T-helper 17 cell (primary cell): Measurements from ENCODE around the gene ING3. TPM values are rescaled to one million over a fixed set of nuclear protein-coding genes. Genes with fewer than 3 reads are reported as not detected.

Experiments
- ATAC-seq: fragments of 150-1000 bp; cut with Tn5 transposase; 2 replicates; pipeline ENCODE4 v1.10.0; 2021; ENCODE audit warnings: mild to moderate bottlenecking, moderate library complexity
- DNase-seq, 3 donors: peaks; one replicate each; pipeline versions ENCODE4 v3.0.0 to v3.0.0-alpha.2; 2020 to 2021
- H3K9me3 ChIP-seq: one replicate; pipeline ENCODE4 v1.7.0; 2013; ENCODE audit warnings: low read length, mild to moderate bottlenecking; ENCODE audit not compliant: control insufficient read depth, poor library complexity, severe bottlenecking
- H3K27ac Mint-ChIP-seq: one replicate; pipeline ENCODE4 v1.8.0; 2022; ENCODE audit warnings: mild to moderate bottlenecking, moderate library complexity, mixed read lengths
- H3K27me3 Mint-ChIP-seq: one replicate; pipeline ENCODE4 v1.8.0; 2022; ENCODE audit warnings: mixed read lengths
- H3K36me3 Mint-ChIP-seq: one replicate; pipeline ENCODE4 v1.8.0; 2022; ENCODE audit warnings: low read depth, mixed read lengths
- H3K4me1 Mint-ChIP-seq: one replicate; pipeline ENCODE4 v1.8.0; 2022; ENCODE audit warnings: mild to moderate bottlenecking, mixed read lengths
- H3K4me3 Mint-ChIP-seq: one replicate; pipeline ENCODE4 v1.8.0; 2022; ENCODE audit warnings: mild to moderate bottlenecking, moderate library complexity, mixed read lengths
- total RNA-seq, 4 donors: library from RNA in 2 of 4; stranded (reverse) in 2 of 4; gene quantifications; one replicate each; pipeline ENCODE4 v1.2.3 and lab custom pipeline; 2022 to 2026

ING3 gene
- total RNA-seq, 2 donors from 2014 or later = 32.8 to 41.2 TPM

DNA sequence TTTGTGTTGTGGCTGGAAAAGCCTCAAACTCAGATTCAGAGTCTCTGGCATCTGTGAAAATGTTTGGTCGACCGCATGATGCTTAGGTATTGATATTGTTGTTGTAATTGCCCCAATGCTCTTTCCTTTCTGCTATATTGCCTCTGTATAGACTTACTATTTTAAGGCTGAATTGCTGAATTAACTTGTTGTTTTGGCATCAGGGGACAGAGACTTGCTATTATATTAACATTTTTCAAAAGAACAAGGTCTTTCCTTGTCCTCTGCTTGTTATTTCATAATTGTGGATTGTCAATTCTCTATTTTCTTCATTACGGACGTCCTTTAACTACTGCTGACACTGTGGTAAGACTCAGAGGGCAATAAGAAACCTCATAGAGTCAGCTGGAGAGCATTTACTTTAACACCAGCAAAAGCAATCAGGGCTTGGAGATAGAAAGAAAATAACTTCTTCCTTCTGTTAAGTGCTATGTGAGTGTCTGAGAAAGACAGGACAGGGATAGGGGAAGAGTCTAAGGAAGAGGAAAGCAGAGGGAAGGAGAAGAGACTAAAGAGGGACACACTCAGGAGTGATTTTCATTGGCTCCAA, 55.5 kb downstream of the ING3 start:
- Mint-ChIP-seq H3K4me1 (no peaks in the 10 kb centered on the region), H3K27ac (no peak overlapping the region), H3K27me3 (peaks cover 63% of the 10 kb centered on the region), H3K4me3 (no peak overlapping the region), H3K36me3 (peaks cover 7% of the 10 kb centered on the region)
- no peak for DNase-seq
- no peaks in the 10 kb centered on the region for H3K9me3 ChIP-seq
- ATAC-seq = no peak

DNA sequence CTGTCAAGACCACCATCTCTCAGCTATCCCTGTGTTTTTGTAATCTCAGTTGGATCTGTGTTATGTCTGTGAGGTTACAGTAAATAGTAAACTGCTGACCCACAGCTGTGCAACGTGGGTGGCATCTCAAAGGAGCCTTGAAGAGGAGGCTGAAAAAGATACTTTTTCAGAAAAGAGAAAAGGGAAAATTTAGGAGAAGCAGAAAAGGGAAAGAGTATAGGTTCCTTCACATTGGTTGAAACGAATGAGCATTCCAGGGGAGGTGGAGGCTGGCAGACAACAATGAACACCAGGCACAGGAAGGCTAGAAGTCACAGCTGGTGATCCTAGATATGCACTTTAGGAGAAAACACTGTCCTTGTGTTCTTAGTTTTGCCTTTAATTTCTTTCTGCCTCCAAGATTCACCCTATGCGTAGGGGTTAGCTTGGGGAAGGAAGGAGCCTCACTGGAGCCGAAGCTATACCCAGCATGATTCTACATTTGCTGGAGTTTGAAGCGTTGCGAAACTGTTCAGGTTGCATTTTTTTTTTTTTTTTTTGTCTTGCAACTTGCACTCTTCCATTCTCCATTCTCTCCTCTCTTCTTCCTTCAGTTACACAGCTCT, 56.2 kb downstream of the ING3 start:
- Mint-ChIP-seq H3K4me1 (no peaks in the 10 kb centered on the region), H3K4me3 (no peak overlapping the region), H3K27ac (no peak overlapping the region), H3K36me3 (peaks cover 7% of the 10 kb centered on the region), H3K27me3 (peaks cover 57% of the 10 kb centered on the region)
- DNase-seq (no peak), ATAC-seq (no peak)
- H3K9me3 ChIP-seq = no peaks in the 10 kb centered on the region

DNA sequence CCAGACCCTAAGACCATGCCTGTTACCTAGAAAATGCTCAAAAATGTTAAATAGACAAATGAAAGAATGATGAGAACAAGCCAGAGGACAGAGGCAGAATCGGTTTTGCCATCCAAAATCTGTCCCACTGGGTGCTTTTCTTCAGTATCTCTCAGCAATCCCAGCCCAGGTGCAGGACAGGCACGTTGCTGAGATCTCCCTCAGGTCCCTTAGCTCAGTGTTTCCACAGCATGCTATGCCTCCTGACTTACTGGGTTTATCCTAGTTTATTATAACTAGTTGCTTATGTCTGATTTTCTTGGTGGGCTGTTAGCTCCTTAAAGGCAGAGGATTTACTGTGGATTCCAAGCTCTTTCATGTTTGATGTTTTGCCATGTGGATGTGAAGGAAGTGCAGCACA, 58.2 kb downstream of the ING3 start:
- ATAC-seq = no peak
- Mint-ChIP-seq H3K4me3 (no peak overlapping the region), H3K36me3 (peaks cover 7% of the 10 kb centered on the region), H3K4me1 (no peaks in the 10 kb centered on the region), H3K27me3 (peaks cover 57% of the 10 kb centered on the region), H3K27ac (no peak overlapping the region)
- no peak for DNase-seq
- no peaks in the 10 kb centered on the region for H3K9me3 ChIP-seq

DNA sequence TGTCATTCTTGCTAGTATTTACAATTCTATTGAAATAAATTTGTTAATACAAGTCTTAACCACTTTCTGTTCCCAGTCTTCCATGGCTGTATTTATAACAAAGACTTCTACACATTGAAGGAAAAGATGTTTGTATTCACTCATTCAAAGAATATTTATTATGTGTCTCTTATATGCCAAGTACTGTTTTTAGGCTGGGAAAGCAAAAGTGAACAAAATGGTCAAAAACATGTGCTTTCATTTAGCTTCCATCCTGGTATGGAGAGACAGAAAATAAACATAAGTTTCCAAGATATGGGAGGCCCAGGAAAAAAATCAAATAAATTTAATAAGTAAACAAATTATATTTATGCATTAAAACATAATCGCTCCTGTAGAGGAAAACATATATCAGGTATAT, 60.8 kb downstream of the ING3 start:
- no peaks in the 10 kb centered on the region for H3K9me3 ChIP-seq
- no peak overlapping the region for H3K4me3 Mint-ChIP-seq
- H3K36me3 Mint-ChIP-seq = peaks cover 3% of the 10 kb centered on the region
- peaks cover 44% of the 10 kb centered on the region for H3K27me3 Mint-ChIP-seq
- ATAC-seq = no peak
- H3K4me1 Mint-ChIP-seq = peaks cover 6% of the 10 kb centered on the region
- no peak for DNase-seq
- no peak overlapping the region for H3K27ac Mint-ChIP-seq

DNA sequence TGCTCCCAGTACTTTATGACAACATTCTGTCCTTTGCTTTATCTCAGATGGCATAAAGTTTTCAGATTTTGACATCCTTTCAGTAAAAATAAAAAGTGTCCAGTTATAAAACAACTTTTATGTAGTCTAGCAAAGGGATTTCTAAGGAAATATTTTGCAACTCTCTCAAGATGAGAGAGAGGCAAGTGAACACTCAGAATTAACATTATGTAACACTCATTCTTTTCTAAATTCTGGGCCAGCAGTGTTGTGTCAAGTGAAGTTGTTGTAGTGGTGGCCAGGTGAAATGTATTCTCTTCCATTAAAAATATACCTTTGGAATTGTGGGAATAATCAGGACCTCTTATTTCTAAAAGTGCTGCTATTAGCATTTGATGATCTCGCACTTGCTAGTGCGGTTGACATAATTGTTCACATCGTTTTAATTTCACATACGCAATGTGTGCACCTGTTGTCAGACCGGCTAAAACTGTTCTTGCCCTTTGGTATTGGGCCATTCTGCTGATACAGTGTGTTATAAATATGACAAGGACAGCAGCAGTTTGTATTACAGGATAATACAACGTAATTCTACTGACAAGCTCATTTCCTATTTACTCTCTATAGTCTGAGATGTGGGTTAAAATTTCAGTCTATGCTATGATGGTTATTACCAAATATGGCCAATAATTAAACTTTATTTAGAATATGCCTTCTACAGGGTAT, 61.7 kb downstream of the ING3 start:
- no peaks in the 10 kb centered on the region for H3K9me3 ChIP-seq
- Mint-ChIP-seq H3K27me3 (peaks cover 43% of the 10 kb centered on the region), H3K36me3 (peaks cover 3% of the 10 kb centered on the region), H3K27ac (no peak overlapping the region), H3K4me1 (peaks cover 6% of the 10 kb centered on the region), H3K4me3 (no peak overlapping the region)
- no peak for DNase-seq
- ATAC-seq = no peak

DNA sequence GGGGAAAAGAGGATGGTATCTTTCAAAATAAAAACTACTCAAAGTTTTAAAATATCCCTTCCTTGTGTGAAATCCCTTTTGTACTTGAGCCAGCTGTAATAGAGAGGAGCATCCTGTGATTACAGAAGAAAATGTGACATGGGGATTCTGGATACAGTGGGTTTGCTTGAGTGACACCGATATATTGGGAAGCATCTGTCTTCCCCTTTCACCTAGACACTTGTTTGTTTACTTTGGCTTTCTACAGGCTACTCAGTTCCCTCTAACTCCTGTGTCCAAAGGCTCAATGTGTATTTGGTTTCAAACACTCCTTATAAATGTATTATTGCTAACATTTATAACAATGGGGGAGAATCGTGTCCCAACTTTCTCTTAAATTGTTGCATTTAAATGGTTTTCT, 62.3 kb downstream of the ING3 start:
- H3K9me3 ChIP-seq = no peaks in the 10 kb centered on the region
- Mint-ChIP-seq H3K4me3 (no peak overlapping the region), H3K36me3 (no peaks in the 10 kb centered on the region), H3K27ac (no peak overlapping the region), H3K27me3 (peaks cover 37% of the 10 kb centered on the region), H3K4me1 (peaks cover 6% of the 10 kb centered on the region)
- ATAC-seq = no peak
- no peak for DNase-seq

DNA sequence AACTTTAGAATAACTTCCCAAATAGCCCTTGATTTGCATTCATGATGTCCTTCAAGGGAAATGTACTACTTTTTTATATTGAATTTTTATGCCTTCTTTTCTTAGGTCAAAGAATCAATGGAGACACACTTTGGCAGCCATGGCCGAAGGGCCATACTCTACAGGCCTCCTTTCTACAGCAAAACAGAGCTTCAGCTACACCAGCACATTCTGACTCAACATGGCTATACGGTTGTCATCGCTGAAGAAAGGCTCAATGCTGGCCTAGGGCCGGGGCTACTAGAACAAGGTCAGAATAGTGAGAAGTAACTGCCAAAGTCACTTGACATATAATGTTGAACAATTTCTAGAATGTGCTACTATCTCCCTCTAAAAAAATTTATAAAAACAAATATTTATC, 65.0 kb downstream of the ING3 start:
- no peaks in the 10 kb centered on the region for H3K36me3 Mint-ChIP-seq
- H3K4me1 Mint-ChIP-seq = peaks cover 6% of the 10 kb centered on the region
- H3K27me3 Mint-ChIP-seq = peaks cover 24% of the 10 kb centered on the region
- DNase-seq = no peak
- no peaks in the 10 kb centered on the region for H3K9me3 ChIP-seq
- no peak for ATAC-seq
- H3K4me3 Mint-ChIP-seq = no peak overlapping the region
- no peak overlapping the region for H3K27ac Mint-ChIP-seq

DNA sequence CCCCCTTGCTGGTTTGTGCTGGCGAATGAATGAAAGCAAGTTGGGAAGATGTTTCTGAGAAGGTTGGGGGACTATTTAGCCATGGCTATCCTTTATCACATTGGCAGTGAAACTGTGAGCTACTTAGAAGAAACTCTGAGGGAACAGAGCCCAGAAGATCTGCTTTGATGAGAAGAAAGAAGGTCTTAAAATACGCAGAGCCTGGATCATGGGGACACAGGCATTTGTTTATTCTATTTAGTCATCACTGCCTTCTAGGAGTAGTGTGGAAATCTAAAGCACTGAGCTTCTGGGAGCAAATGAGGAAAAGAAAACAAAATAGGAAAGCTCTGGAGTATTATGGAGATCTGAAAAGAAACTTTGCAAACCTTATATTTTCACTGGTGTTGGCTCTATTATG, 66.4 kb downstream of the ING3 start:
- H3K4me1 Mint-ChIP-seq = peaks cover 6% of the 10 kb centered on the region
- no peak for DNase-seq
- H3K27me3 Mint-ChIP-seq = peaks cover 24% of the 10 kb centered on the region
- ATAC-seq = no peak
- H3K9me3 ChIP-seq = no peaks in the 10 kb centered on the region
- H3K36me3 Mint-ChIP-seq = no peaks in the 10 kb centered on the region
- no peak overlapping the region for H3K4me3 Mint-ChIP-seq
- H3K27ac Mint-ChIP-seq = no peak overlapping the region

DNA sequence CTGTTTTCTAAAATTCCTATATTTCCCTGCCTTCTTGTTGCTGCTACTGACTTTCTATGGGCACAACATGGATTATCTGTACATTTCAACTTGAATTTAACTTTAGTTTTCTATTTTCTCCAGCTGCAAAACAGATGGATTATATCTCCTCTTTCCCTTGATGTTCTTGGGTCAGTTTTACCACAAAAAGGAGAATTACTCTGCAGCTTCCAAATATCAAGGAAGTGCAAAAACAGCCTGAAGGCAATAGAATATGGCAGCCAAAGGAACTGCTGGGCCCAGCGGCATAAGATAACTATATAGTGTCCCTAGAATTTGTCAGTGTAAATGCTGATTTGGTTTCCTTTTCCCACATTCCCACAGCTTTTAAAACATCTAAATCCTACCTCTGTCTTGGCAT, 67.0 kb downstream of the ING3 start:
- ATAC-seq = no peak
- Mint-ChIP-seq H3K27ac (no peak overlapping the region), H3K4me3 (no peak overlapping the region), H3K36me3 (no peaks in the 10 kb centered on the region), H3K4me1 (peaks cover 6% of the 10 kb centered on the region), H3K27me3 (peaks cover 22% of the 10 kb centered on the region)
- no peak for DNase-seq
- no peaks in the 10 kb centered on the region for H3K9me3 ChIP-seq

DNA sequence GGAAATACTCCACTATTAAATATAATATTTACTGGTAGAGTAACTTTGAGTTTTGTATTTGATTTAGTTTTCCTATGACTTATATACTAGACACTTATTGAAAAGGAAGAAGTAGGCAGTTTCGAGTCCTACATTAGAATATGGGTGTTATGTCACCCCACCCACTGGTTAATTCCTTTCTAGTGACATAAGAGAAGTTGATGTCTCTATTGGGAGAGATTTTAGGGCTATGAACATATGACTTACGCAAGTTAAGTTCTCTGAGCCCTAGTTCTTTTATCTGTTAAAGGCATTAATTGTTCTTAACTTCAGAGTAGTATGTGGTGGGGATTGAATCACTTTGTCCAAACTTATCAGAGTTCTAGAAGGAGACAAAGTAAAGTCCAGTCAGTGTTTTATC, 68.4 kb downstream of the ING3 start:
- ATAC-seq = no peak
- Mint-ChIP-seq H3K4me3 (no peak overlapping the region), H3K27ac (no peak overlapping the region), H3K36me3 (no peaks in the 10 kb centered on the region), H3K4me1 (peaks cover 6% of the 10 kb centered on the region), H3K27me3 (peaks cover 29% of the 10 kb centered on the region)
- no peaks in the 10 kb centered on the region for H3K9me3 ChIP-seq
- no peak for DNase-seq

DNA sequence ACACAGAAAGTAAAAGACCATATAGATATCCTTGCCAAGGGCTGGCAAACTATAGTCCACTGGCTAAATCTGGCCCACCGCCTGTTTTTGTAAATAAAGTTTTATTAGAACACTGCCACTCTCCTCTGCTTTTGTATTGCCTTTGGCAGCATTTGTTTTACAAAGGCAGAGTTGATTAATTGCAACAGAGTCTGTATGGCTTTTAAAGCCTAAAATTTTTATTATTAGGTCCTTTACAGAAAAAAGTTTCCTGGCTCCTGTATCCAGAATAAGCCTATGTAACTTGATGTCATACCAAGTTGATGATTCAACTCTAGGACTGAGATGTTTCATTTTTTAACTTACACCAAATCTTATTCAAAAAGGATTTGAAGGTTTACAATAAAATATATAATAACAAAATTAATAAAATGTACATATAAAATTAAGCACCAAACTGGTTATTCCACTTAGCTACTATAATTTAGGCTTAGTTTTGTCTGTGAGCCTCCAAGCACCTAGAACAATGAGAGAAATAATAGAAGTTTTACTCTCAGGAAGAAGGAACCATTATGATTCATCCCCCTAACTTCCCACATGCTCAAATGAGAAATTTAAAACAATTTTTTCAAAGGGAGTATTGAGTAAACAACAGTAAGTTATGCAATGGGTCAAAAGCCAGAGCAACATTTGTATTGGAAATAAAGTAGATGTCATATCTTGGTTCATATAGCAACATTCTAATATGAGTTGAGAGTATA, 69.8 kb downstream of the ING3 start:
- no peak for ATAC-seq

DNA sequence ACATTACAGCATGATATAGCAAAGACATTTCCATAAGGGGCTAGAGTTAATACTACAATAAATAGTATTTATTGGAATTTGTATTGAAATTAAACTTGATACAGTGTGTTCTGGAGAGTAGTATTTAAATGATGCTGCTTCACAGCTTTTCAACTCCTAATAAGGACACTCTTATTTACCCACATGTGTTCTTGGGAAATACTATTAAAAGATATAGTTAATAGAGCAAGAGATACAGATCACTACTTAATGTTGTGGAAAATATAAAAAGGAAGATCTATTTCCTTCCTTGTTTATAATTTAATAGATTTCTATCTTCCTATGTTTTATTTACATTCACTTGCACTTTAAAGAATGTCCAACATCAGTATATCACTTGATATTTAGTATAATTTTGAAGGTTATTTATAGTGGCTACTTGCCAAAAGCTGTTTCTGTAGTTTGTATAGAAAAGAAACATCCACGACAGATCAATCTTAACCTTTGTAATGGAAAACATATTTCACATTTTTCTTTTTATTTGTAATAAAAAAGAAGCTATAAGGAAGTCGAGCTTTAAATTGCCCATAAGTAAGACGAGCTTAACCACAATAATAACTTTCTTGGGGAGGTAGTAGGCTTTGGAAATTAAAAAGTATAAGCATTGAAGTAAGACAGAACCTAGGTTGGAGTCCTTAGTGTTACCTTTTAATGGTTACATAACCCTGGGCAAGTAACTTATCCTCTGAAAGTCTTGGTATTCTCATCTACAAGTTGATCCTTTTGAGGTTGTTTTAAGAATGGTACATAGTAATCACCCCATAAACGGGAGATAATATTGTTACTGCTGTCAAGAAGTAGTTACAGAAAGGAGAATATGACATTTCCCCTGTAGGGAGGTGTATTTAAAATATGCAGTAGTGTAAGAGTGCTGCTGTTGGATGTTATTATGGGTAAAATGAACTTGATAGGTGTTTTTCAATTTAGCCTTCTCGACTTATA, 70.7 kb downstream of the ING3 start:
- no peaks in the 10 kb centered on the region for H3K4me1 Mint-ChIP-seq
- no peak overlapping the region for H3K27ac Mint-ChIP-seq
- ATAC-seq (no peak), DNase-seq (no peak)
- no peak overlapping the region for H3K4me3 Mint-ChIP-seq
- no peaks in the 10 kb centered on the region for H3K36me3 Mint-ChIP-seq
- no peaks in the 10 kb centered on the region for H3K9me3 ChIP-seq
- H3K27me3 Mint-ChIP-seq = peaks cover 21% of the 10 kb centered on the region

More for the DNA sequence above, 69.8 kb downstream of the ING3 start:
- no peaks in the 10 kb centered on the region for H3K4me1 Mint-ChIP-seq
- peaks cover 21% of the 10 kb centered on the region for H3K27me3 Mint-ChIP-seq
- no peak for DNase-seq
- H3K36me3 Mint-ChIP-seq = no peaks in the 10 kb centered on the region
- H3K4me3 Mint-ChIP-seq = no peak overlapping the region
- no peaks in the 10 kb centered on the region for H3K9me3 ChIP-seq
- H3K27ac Mint-ChIP-seq = no peak overlapping the region
